Choroid plexus epithelial cell (primary cell): ENCODE data around the gene DNASE2.

ENCODE experiments used
- DNase-seq: peaks from one replicate; pipeline ENCODE4 v3.0.0-alpha.2; 2010; ENCODE audit warnings: low read depth
- H3K4me3 ChIP-seq: 2 replicates; pipeline ENCODE4 v1.5.1; 2011; ENCODE audit warnings: low read depth, mild to moderate bottlenecking, control low read depth, low read length, moderate library complexity
- TF ChIP-seq, protein P1 (sequence below): conservative IDR thresholded peaks from 2 replicates; pipeline ENCODE4 v1.5.1; 2011; ENCODE audit warnings: low read depth, mild to moderate bottlenecking, control low read depth, inconsistent platforms, low read length, moderate library complexity

Gene DNASE2

DNA sequence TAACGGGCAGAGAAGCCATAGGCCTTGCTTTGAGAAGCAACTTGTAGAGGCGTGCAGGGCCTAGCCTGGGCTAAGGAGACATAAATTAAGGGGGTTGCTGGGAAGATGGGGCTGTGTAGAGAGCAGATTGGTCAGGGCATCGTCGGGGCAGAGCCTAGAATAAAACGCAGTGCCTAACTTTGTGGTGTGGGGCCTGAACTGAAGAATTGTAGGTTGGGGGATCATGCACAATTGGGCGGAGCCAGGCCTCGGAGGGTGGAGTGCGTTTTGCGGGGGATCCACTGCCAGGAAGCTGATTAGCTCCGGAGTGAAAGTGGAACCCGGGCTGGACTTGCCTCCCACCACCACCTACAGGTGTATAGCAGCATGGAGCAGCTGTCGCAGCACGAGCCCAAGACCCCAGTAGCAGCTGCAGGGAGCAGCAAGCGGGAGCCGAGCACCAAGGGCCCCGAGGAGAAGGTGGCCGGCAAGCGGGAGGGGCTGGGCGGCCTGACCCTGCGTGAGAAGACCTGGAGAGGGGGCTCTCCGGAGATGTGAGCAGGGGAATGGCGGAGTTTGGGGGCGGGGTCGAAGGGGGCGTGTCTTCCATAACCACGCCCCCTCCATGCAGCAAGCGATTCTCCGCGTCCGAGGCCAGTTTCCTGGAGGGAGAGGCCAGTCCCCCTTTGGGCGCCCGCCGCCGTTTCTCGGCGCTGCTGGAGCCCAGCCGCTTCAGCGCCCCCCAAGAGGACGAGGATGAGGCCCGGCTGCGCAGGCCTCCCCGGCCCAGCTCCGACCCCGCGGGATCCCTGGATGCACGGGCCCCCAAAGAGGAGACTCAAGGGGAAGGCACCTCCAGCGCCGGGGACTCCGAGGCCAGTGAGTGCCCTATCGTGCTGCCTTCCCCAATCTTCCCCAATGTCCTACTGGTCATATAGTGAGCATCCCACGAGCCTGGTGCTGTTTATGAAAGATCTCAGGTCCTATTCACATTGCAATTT lies 13.8 kb downstream of the DNASE2 start:
- DNase-seq, result peak; percentile 58
- TF ChIP-seq, protein P1, sequence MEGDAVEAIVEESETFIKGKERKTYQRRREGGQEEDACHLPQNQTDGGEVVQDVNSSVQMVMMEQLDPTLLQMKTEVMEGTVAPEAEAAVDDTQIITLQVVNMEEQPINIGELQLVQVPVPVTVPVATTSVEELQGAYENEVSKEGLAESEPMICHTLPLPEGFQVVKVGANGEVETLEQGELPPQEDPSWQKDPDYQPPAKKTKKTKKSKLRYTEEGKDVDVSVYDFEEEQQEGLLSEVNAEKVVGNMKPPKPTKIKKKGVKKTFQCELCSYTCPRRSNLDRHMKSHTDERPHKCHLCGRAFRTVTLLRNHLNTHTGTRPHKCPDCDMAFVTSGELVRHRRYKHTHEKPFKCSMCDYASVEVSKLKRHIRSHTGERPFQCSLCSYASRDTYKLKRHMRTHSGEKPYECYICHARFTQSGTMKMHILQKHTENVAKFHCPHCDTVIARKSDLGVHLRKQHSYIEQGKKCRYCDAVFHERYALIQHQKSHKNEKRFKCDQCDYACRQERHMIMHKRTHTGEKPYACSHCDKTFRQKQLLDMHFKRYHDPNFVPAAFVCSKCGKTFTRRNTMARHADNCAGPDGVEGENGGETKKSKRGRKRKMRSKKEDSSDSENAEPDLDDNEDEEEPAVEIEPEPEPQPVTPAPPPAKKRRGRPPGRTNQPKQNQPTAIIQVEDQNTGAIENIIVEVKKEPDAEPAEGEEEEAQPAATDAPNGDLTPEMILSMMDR, result no peak
- H3K4me3 ChIP-seq, result peak overlapping the region; percentile 50

DNA sequence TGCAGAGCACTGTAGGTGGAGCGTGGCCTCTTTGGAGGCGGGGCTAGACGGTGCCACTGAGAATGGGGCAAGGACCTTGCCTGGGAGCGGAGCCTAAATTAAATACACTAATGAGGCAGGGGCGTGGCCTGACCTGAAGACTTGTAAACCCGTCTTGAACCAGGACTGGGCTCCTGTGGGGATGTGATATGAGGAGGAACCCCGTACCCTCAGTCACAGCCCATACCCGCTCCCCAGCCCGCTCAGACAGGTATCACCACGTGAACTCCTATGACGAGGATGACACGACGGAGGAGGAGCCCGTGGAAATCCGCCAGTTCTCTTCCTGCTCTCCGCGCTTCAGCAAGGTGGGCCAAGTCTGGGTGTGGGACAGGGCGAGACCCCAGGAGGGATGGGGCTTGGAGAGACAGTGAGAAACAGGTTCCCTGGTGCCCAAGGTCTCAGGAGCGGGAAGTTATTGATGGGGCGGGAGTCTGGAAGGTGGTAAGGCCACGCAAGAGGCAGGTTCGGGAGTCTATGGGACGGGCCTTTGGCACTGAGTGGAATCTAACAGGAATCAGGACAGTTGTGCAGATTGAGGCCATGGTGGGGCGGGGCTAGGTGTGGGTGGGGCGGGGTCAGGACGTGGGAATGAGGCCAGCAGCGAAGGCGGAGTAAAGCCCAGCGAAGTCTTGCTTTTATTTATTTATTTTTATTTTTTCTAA lies 14.7 kb downstream of the DNASE2 start:
- no peak for DNase-seq
- TF ChIP-seq, protein P1, result no peak
- H3K4me3 ChIP-seq, result no peak overlapping the region

DNA sequence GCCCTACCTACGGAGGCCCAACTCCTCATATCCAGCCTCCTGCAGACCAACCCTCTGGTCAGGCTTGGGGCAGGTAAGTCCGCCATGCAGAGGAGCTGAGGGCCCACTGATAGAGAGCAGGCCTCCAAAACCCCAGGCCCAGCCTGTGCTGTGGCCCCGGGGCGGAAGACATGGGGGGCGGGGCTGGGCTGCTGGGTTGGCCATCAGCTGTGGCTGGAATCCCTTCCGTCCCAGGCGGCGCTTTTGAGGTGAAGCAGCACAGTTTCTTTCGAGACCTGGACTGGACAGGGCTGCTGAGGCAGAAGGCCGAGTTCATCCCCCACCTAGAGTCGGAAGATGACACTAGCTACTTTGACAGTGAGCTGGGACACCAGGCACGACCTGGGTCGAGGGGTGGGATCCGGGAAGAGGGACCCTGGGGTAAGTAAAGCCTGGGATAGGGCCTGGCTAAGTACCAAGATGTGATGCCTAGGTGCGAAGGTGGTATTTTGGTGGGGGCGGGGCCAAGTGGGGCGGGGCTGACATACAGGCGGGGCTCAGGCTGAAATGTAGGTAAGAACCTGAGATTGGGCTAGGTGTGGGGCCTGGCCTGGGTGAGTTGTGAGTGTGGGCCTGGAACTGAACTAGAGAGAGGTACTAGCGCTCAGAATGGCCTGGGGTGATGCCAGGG lies 15.4 kb downstream of the DNASE2 start:
- H3K4me3 ChIP-seq, result no peak overlapping the region
- TF ChIP-seq, protein P1, result no peak
- no peak for DNase-seq

DNA sequence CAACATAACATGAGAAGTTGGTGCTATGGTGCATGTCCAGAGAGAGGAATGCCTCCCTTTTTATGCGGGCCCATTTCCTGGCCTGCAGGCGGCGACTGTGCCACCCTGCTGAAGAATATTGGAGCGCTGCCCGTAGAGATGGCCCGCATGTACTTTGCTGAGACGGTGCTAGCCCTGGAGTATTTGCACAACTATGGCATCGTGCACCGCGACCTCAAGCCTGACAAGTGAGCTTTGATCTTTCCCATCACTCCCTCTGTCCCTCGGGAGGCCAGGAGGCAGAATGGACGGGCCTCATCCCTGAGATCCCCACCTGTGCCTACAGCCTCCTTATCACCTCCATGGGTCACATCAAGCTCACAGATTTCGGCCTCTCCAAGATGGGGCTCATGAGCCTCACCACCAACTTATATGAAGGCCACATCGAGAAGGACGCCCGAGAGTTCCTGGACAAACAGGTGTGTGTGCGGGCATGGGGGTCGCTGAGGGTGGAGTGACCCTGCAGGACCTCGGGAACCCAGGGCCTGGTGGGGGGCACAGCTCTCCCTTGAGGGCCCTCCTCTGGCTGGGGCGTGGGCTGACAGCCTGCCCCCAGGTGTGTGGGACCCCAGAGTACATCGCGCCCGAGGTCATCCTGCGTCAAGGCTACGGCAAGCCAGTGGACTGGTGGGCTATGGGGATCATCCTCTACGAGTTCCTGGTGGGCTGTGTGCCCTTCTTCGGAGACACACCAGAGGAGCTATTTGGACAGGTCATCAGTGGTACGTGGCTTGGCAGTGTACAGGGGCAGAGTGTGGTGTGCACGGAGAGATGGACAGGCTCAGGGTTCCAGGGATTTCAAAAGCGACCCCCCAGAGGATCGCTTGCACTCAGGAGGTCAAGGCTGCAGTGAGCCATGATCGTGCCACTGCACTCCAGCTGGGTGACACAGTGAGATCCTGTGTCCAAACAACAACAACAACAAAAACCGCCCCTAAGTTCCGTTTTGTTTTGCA lies 16.2 kb downstream of the DNASE2 start:
- DNase-seq, result no peak
- no peak overlapping the region for H3K4me3 ChIP-seq
- TF ChIP-seq, protein P1, result no peak

DNA sequence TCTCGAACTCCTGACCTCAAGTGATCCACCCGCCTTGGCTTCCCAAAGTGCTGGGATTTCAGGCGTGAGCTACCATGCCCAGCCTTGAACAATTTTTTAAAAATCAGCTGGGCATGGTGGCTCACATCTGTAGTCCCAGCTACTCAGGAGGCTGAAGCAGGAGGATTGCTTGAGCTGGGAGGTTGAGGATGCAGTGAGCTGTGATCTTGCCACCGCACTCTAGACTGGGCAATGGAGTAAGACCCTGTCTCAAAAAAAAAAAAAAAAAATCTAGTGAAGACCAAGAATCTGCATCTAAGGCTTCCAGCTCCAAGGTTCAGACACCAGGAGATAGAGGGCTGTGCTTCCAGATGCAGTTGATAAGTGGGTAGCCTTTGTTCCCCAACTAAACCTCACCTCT lies 17.1 kb downstream of the DNASE2 start:
- TF ChIP-seq, protein P1, result no peak
- H3K4me3 ChIP-seq, result no peak overlapping the region
- DNase-seq, result no peak

DNA sequence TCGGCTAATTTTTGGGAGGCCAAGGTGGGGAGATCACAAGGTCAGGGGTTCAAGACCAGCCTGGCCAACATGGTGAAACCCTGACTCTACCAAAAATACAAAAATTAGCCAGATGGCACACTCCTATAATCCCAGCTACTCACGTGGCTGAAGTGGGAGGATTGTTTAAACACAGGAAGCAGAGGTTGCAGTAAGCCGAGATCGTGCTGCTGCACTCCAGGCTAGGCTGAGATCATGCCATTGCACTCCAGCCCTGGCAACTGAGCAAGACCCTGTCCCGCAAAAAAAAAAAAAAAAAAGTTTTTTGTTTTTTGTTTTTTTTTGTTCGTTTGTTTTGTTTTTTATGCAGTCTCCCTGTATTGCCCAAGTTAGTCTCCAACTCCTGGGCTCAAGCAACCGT lies 21.7 kb downstream of the DNASE2 start:
- TF ChIP-seq, protein P1, result no peak
- DNase-seq, result no peak
- no peak overlapping the region for H3K4me3 ChIP-seq
